ENCODE results near the gene FOXD4L3. TPM values are rescaled to one million over a fixed set of nuclear protein-coding genes. Genes with fewer than 3 reads are reported as not detected.
"Not testable (repeated sequence)": the region's sequence is repeated elsewhere in the genome, so short reads cannot be mapped to it uniquely, and the experiment has no call there.

Gene FOXD4L3
- total RNA-seq = not detected in 2 replicates

- ATAC-seq (ENCODE audit: low read depth); H3K9me3 Mint-ChIP-seq; H3K36me3 Mint-ChIP-seq (ENCODE audit: low read depth); CTCF ChIA-PET; H3K27me3 Mint-ChIP-seq; H3K27ac Mint-ChIP-seq; intact Hi-C loops (cut with micrococcal nuclease); DNase-seq; POLR2A ChIA-PET; H3K4me3 Mint-ChIP-seq; H3K4me1 Mint-ChIP-seq: not testable (repeated sequence)
Measured at GRCh38 chr9:68302567-68302966, at the start of gene FOXD4L3. TSS of gene FOXD4L3 (plus strand) at chr9:68302867. CDS start at chr9:68302952, 85 bp downstream.

GRCh38 chr9:68281041-68281440 lies 21.6 kb upstream of the FOXD4L3 start:
- not testable (repeated sequence) for H3K36me3 Mint-ChIP-seq (ENCODE audit: low read depth); DNase-seq

GRCh38 chr9:68303771-68304170 lies 1.1 kb downstream of the FOXD4L3 start:
- H3K27ac Mint-ChIP-seq; H3K9me3 Mint-ChIP-seq; H3K36me3 Mint-ChIP-seq (ENCODE audit: low read depth); ATAC-seq (ENCODE audit: low read depth); intact Hi-C loops (cut with micrococcal nuclease); H3K27me3 Mint-ChIP-seq; DNase-seq; H3K4me3 Mint-ChIP-seq; POLR2A ChIA-PET; H3K4me1 Mint-ChIP-seq; CTCF ChIA-PET: not testable (repeated sequence)

More at GRCh38 chr9:68281041-68281440, 21.6 kb upstream of the FOXD4L3 start:
- CTCF ChIA-PET; H3K27me3 Mint-ChIP-seq; intact Hi-C loops (cut with micrococcal nuclease); ATAC-seq (ENCODE audit: low read depth); H3K4me3 Mint-ChIP-seq; H3K4me1 Mint-ChIP-seq; H3K9me3 Mint-ChIP-seq; POLR2A ChIA-PET; H3K27ac Mint-ChIP-seq: not testable (repeated sequence)

- H3K4me1 Mint-ChIP-seq; H3K27ac Mint-ChIP-seq; H3K27me3 Mint-ChIP-seq; H3K4me3 Mint-ChIP-seq; ATAC-seq (ENCODE audit: low read depth); H3K36me3 Mint-ChIP-seq (ENCODE audit: low read depth); CTCF ChIA-PET; POLR2A ChIA-PET; intact Hi-C loops (cut with micrococcal nuclease); H3K9me3 Mint-ChIP-seq; DNase-seq: not testable (repeated sequence)
Measured at GRCh38 chr9:68304212-68304611, 1.5 kb downstream of the FOXD4L3 start.

GRCh38 chr9:68304777-68305176 lies 2.1 kb downstream of the FOXD4L3 start:
- ATAC-seq (ENCODE audit: low read depth); H3K27me3 Mint-ChIP-seq; H3K27ac Mint-ChIP-seq; H3K9me3 Mint-ChIP-seq; H3K36me3 Mint-ChIP-seq (ENCODE audit: low read depth); intact Hi-C loops (cut with micrococcal nuclease); CTCF ChIA-PET; DNase-seq; H3K4me3 Mint-ChIP-seq; H3K4me1 Mint-ChIP-seq; POLR2A ChIA-PET: not testable (repeated sequence)

GRCh38 chr9:68305680-68306285 lies 3.1 kb downstream of the FOXD4L3 start:
- intact Hi-C loops (cut with micrococcal nuclease); H3K4me3 Mint-ChIP-seq; H3K4me1 Mint-ChIP-seq; ATAC-seq (ENCODE audit: low read depth); H3K27ac Mint-ChIP-seq; H3K36me3 Mint-ChIP-seq (ENCODE audit: low read depth); DNase-seq; H3K27me3 Mint-ChIP-seq; CTCF ChIA-PET; H3K9me3 Mint-ChIP-seq; POLR2A ChIA-PET: not testable (repeated sequence)

- H3K4me3 Mint-ChIP-seq; H3K36me3 Mint-ChIP-seq (ENCODE audit: low read depth); CTCF ChIA-PET; H3K4me1 Mint-ChIP-seq; DNase-seq; intact Hi-C loops (cut with micrococcal nuclease); H3K27me3 Mint-ChIP-seq; H3K9me3 Mint-ChIP-seq; ATAC-seq (ENCODE audit: low read depth); POLR2A ChIA-PET; H3K27ac Mint-ChIP-seq: not testable (repeated sequence)
Measured at GRCh38 chr9:68306391-68306964, 3.8 kb downstream of the FOXD4L3 start.

GRCh38 chr9:68307127-68307526 lies 4.5 kb downstream of the FOXD4L3 start:
- H3K4me1 Mint-ChIP-seq; H3K4me3 Mint-ChIP-seq; H3K27ac Mint-ChIP-seq; H3K36me3 Mint-ChIP-seq (ENCODE audit: low read depth); DNase-seq; H3K27me3 Mint-ChIP-seq; CTCF ChIA-PET; H3K9me3 Mint-ChIP-seq; intact Hi-C loops (cut with micrococcal nuclease); POLR2A ChIA-PET: not testable (repeated sequence)
- ATAC-seq (ENCODE audit: low read depth) = peak; percentile 18

- H3K4me1 Mint-ChIP-seq; H3K27ac Mint-ChIP-seq; CTCF ChIA-PET; ATAC-seq (ENCODE audit: low read depth); H3K36me3 Mint-ChIP-seq (ENCODE audit: low read depth); DNase-seq; H3K9me3 Mint-ChIP-seq; H3K4me3 Mint-ChIP-seq; POLR2A ChIA-PET; intact Hi-C loops (cut with micrococcal nuclease); H3K27me3 Mint-ChIP-seq: not testable (repeated sequence)
Measured at GRCh38 chr9:68307654-68308053, 5.0 kb downstream of the FOXD4L3 start.

GRCh38 chr9:68311208-68311607 lies 8.5 kb downstream of the FOXD4L3 start:
- H3K27ac Mint-ChIP-seq; ATAC-seq (ENCODE audit: low read depth); intact Hi-C loops (cut with micrococcal nuclease); H3K27me3 Mint-ChIP-seq; H3K9me3 Mint-ChIP-seq; POLR2A ChIA-PET; DNase-seq; H3K36me3 Mint-ChIP-seq (ENCODE audit: low read depth); H3K4me3 Mint-ChIP-seq; CTCF ChIA-PET; H3K4me1 Mint-ChIP-seq: not testable (repeated sequence)

- H3K27ac Mint-ChIP-seq; CTCF ChIA-PET; DNase-seq; H3K36me3 Mint-ChIP-seq (ENCODE audit: low read depth); H3K4me1 Mint-ChIP-seq; H3K27me3 Mint-ChIP-seq; H3K4me3 Mint-ChIP-seq; intact Hi-C loops (cut with micrococcal nuclease); H3K9me3 Mint-ChIP-seq; ATAC-seq (ENCODE audit: low read depth); POLR2A ChIA-PET: not testable (repeated sequence)
Measured at GRCh38 chr9:68318209-68318608, 15.5 kb downstream of the FOXD4L3 start.

GRCh38 chr9:68323749-68324148 lies 21.1 kb downstream of the FOXD4L3 start:
- intact Hi-C loops (cut with micrococcal nuclease); H3K27me3 Mint-ChIP-seq; CTCF ChIA-PET; H3K4me1 Mint-ChIP-seq; DNase-seq; H3K27ac Mint-ChIP-seq; H3K9me3 Mint-ChIP-seq; H3K4me3 Mint-ChIP-seq; ATAC-seq (ENCODE audit: low read depth); POLR2A ChIA-PET; H3K36me3 Mint-ChIP-seq (ENCODE audit: low read depth): not testable (repeated sequence)

GRCh38 chr9:68324518-68324917 lies 21.9 kb downstream of the FOXD4L3 start:
- POLR2A ChIA-PET; H3K36me3 Mint-ChIP-seq (ENCODE audit: low read depth); H3K9me3 Mint-ChIP-seq; DNase-seq; H3K27me3 Mint-ChIP-seq; H3K4me1 Mint-ChIP-seq; CTCF ChIA-PET; H3K4me3 Mint-ChIP-seq; H3K27ac Mint-ChIP-seq; ATAC-seq (ENCODE audit: low read depth); intact Hi-C loops (cut with micrococcal nuclease): not testable (repeated sequence)

Measured in activated B cell treated with CpG ODN at 0.5 μM for 24 hours (primary cell).